Measurements from ENCODE around the gene THOC3.
"Not testable (repeated sequence)": the region's sequence is repeated elsewhere in the genome, so short reads cannot be mapped to it uniquely, and the experiment has no call there.

THOC3 gene

DNA sequence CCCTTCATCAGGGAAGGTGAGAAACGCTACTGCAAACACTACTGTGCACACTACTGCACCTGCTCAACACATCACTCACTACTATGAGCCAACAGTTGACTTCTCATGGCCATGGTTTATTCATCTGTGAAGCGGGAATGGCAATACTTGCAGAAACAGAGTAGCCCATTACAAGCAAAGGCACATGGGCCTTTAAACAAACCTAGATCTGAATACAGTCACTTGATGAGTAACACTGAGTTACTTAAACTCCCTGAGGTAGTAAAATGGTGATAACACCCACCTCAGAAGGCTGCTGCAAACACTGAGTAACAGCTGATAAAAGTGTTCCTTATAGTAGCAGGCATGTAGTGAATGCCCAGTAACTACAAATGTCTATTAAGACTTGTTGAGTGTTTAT lies 9.6 kb downstream of the THOC3 start:
- not testable (repeated sequence) for H3K4me1 ChIP-seq; H3K36me3 ChIP-seq; H3K4me3 ChIP-seq (ENCODE audit: low read depth, low read length); H3K9me3 ChIP-seq; H3K27me3 ChIP-seq; DNase-seq

DNA sequence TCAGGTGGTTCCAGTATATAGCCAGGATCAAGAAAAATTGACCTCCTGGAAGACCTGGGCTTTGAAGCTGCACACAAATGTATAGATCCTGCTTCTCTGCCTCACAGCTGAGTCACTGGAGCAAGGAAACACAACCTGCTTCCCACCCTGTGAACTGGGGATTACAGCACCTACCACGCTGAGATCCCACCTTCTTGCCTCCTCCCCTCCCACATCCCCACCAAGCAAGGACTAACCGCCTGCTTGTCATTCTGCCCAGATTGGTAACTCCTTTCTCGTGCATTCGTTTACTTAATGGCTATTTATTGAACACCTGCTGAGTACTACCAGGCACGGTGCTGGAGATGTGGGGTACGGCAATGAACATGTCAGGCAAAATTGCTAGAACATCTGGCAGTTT lies 14.0 kb downstream of the THOC3 start:
- not testable (repeated sequence) for H3K27me3 ChIP-seq; H3K36me3 ChIP-seq; H3K4me3 ChIP-seq (ENCODE audit: low read depth, low read length); H3K4me1 ChIP-seq; H3K9me3 ChIP-seq; DNase-seq

DNA sequence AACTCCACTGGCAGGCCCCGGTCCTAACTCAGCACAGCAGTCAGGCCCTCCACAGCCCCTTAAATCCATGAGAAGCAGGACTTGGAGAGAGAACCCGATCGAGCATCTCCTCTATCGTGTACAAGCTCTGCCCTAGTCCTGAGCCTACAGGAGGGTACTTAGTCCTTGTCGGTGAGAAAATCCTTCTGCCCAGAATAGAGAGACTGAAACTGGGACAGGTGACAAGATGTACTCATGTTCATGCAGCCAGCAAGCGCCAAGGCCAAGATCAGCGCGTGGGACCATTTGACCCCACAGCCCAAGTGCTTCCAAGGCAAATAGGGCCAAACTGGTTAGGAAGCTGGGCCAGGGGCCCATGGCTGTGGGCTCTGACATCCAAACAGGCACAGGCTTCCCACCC lies 15.3 kb downstream of the THOC3 start:
- DNase-seq; H3K4me1 ChIP-seq; H3K9me3 ChIP-seq; H3K27me3 ChIP-seq; H3K36me3 ChIP-seq; H3K4me3 ChIP-seq (ENCODE audit: low read depth, low read length): not testable (repeated sequence)

GRCh38 chr5:175951339-175951969 lies 16.7 kb downstream of the THOC3 start:
- not testable (repeated sequence) for H3K9me3 ChIP-seq; H3K27me3 ChIP-seq; H3K36me3 ChIP-seq; H3K4me1 ChIP-seq; H3K4me3 ChIP-seq (ENCODE audit: low read depth, low read length)
- peak; percentile 51 for DNase-seq

DNA sequence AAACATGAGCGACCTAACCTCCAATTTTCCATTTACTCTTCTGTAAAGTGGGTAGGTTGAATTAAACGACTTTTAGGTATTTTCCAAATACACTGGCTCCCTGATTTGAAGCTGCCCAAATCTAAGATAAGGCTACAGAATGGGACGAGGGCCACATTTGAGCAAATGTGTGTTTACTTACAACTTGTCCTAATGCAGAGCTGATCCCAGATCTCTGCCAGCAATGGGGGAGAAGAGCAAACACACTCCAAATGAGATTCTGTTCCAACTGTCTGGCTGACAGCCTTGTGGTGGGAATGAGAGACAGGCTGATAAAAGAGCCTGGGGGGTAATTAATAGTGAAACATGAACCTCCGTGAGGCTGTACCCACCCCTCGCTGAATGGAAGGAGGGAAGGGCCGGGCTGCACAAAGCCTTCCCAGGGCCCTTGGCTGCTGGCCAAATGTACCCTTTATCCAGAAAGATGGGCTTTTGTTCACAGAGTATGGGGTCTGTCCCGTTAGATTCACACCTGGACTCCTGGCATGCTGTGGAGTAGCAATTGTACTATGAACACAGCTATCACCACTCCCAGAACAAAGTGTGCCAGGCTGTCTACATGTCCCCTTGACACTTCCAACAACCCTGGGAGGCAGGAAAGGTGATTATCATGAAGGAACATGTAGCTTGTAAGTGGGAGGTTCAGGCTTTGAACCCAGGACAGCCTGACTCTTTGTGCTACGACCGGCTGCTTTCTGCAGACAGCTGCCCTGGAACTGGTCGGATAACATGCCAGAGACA lies 19.6 kb downstream of the THOC3 start:
- not testable (repeated sequence) for H3K4me3 ChIP-seq (ENCODE audit: low read depth, low read length); H3K36me3 ChIP-seq; H3K9me3 ChIP-seq; H3K4me1 ChIP-seq; H3K27me3 ChIP-seq
- peak; percentile 20 for DNase-seq

DNA sequence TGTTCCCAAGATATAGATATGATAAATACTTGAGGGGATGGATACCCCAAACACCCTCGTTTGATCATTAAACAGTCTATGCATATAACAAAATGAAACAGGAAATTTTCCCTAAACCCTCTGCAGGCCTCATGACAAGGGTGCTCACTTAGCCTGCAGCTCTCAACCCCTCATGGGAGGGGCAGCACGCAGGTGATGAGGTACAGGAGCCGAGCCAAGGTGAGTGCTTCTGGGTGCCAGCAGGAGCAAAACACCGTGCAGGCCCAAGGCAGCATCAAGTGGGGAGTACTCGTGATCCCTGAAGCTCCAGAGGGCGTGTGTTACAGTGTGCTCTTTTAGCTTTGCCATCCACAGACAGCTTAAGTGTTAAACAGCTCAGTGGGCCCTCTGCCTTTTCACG lies 24.9 kb downstream of the THOC3 start:
- not testable (repeated sequence) for H3K36me3 ChIP-seq; H3K4me1 ChIP-seq; H3K4me3 ChIP-seq (ENCODE audit: low read depth, low read length); H3K27me3 ChIP-seq; DNase-seq; H3K9me3 ChIP-seq

GRCh38 chr5:175940632-175941031 lies 27.5 kb downstream of the THOC3 start:
- not testable (repeated sequence) for H3K4me3 ChIP-seq (ENCODE audit: low read depth, low read length); H3K4me1 ChIP-seq; H3K36me3 ChIP-seq; DNase-seq; H3K9me3 ChIP-seq; H3K27me3 ChIP-seq

DNA sequence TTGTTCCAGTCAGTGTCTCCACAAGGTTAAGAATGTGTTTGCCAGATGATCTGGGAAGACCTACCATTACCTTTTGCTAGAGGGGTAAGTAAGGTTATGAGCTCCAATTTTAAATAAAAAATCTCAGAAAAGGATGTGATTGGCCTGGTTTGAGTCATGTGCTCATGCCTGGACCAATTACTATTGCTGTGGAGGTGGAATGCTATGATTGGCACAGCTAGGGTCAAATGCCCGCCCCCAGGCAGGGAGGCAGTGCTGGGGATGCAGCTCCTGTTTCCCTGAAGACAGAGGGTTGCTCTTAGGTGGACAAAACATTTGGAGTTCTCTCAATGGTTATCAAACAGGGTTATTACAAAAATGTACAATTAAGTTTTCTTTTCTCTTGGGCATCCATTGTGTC lies 29.6 kb downstream of the THOC3 start:
- H3K4me1 ChIP-seq; H3K36me3 ChIP-seq; H3K27me3 ChIP-seq; DNase-seq; H3K4me3 ChIP-seq (ENCODE audit: low read depth, low read length); H3K9me3 ChIP-seq: not testable (repeated sequence)

GRCh38 chr5:175928752-175929151 lies 39.4 kb downstream of the THOC3 start:
- not testable (repeated sequence) for H3K9me3 ChIP-seq; H3K27me3 ChIP-seq; H3K4me1 ChIP-seq; DNase-seq; H3K36me3 ChIP-seq; H3K4me3 ChIP-seq (ENCODE audit: low read depth, low read length)

GRCh38 chr5:175925106-175925505 lies 43.0 kb downstream of the THOC3 start:
- H3K4me1 ChIP-seq; H3K9me3 ChIP-seq; H3K4me3 ChIP-seq (ENCODE audit: low read depth, low read length); H3K27me3 ChIP-seq; DNase-seq; H3K36me3 ChIP-seq: not testable (repeated sequence)

GRCh38 chr5:175922192-175922885 lies 45.8 kb downstream of the THOC3 start:
- no peak for DNase-seq
- TF ChIP-seq CTCF (IDR thresholded peaks at IDR 0.05; ENCODE audit: low read depth, low read length), result no peak
- no peaks in the 10 kb centered on the region for H3K4me1 ChIP-seq
- H3K4me3 ChIP-seq (ENCODE audit: low read depth, low read length), result no peak overlapping the region
- H3K9me3 ChIP-seq, result no peaks in the 10 kb centered on the region
- H3K36me3 ChIP-seq, result no peaks in the 10 kb centered on the region
- H3K27me3 ChIP-seq, result no peaks in the 10 kb centered on the region

Data from BE2C (cell line).